Sigmoid colon (tissue), 7 donors: Measurements from ENCODE around the gene FBL. TPM values are rescaled to one million over a fixed set of nuclear protein-coding genes. Genes with fewer than 3 reads are reported as not detected.
"Not testable (repeated sequence)": the region's sequence is repeated elsewhere in the genome, so short reads cannot be mapped to it uniquely, and the experiment has no call there.

Experiments used
- DNase-seq: peaks from one replicate; pipeline ENCODE4 v3.0.0-alpha.2; 2019
- H3K27ac ChIP-seq, 4 donors: fragments of 200-600 bp; sonication (generic); one replicate each; pipeline ENCODE4 v1.5.1; 2016 to 2019; ENCODE audit warnings: mild to moderate bottlenecking in 1 of 4
- H3K27me3 ChIP-seq, 3 donors: fragments of 200-600 bp; sonication (generic); one replicate each; pipeline ENCODE4 v1.5.1; 2019; ENCODE audit warnings: mild to moderate bottlenecking in 1 of 3
- H3K36me3 ChIP-seq, 4 donors: fragments of 200-600 bp; sonication (generic); one replicate each; pipeline ENCODE4 v1.5.1; 2016 to 2019
- H3K4me1 ChIP-seq, 4 donors: fragments of 200-600 bp; sonication (generic); one replicate each; pipeline ENCODE4 v1.5.1; 2017 to 2019
- H3K4me3 ChIP-seq, 4 donors: fragments of 200-600 bp; sonication (generic); one replicate each; pipeline ENCODE4 v1.5.1; 2017 to 2019; ENCODE audit warnings: mild to moderate bottlenecking in 2 of 4, moderate library complexity in 1 of 4
- H3K9me3 ChIP-seq, 4 donors: fragments of 200-600 bp in 3 of 4; sonication (generic) in 3 of 4; one replicate each; pipeline versions ENCODE4 v1.5.1 to v1.6.1; 2013 to 2019
- EP300 ChIP-seq, 4 donors: sonication (generic); formaldehyde crosslinking; IDR thresholded peaks; one replicate each; pipeline ENCODE4 v1.6.1; 2017; ENCODE audit warnings: antibody characterized with exemption in 4 of 4
- POLR2A ChIP-seq, 2 donors: fragments of 450-650 bp; IDR thresholded peaks; one replicate each; pipeline ENCODE4 v1.6.1; 2016; ENCODE audit warnings: antibody characterized with exemption in 2 of 2, mild to moderate bottlenecking in 2 of 2, moderate library complexity in 2 of 2
- POLR2AphosphoS5 ChIP-seq, 4 donors: sonication (generic); formaldehyde crosslinking; IDR thresholded peaks; one replicate each; pipeline ENCODE4 v1.6.1; 2017; ENCODE audit warnings: antibody characterized with exemption in 4 of 4
- WGBS, 2 donors: extraction: QIAGEN DNeasy Blood & Tissue Kit; methylation state at CpG; one replicate each; pipeline ENCODE4 v1.1.7; 2013; 5-methylcytosine and 5-hydroxymethylcytosine counted together
- intact Hi-C: fragments of 100-400 bp; cut with DNase I; formaldehyde crosslinking; loops from one replicate; pipeline ENCODE4 v1.15.1; 2023
- polyA plus RNA-seq, 3 donors: library from polyadenylated mRNA; stranded (reverse); fragments of 200-250 nt; gene quantifications; one replicate each; pipeline ENCODE4 v1.2.3, GENCODE V29; 2013
- total RNA-seq, 4 donors: library from RNA; depleted of rRNA; stranded (reverse); fragments of >200 nt; gene quantifications; one replicate each; pipeline ENCODE4 v1.1.0, GENCODE V29; 2016
- TF ChIP-seq, protein P1 (sequence below), 4 experiments: fragments of 450-650 bp in 3 of 4; fragments of 200-600 bp in 1 of 4; IDR thresholded peaks; one replicate each; pipeline ENCODE4 v1.5.1; 2016 to 2019; ENCODE audit warnings: antibody characterized with exemption in 4 of 4, mild to moderate bottlenecking in 3 of 4, moderate library complexity in 2 of 4
- donor health status: healthy with polysubstance abuse.
- donor health status: Bipolar disorder and iron deficiency.
- donor health status: healthy.

The FBL gene
- total and polyA plus RNA-seq, 7 donors = 96.4 to 333 (median 121) TPM

DNA sequence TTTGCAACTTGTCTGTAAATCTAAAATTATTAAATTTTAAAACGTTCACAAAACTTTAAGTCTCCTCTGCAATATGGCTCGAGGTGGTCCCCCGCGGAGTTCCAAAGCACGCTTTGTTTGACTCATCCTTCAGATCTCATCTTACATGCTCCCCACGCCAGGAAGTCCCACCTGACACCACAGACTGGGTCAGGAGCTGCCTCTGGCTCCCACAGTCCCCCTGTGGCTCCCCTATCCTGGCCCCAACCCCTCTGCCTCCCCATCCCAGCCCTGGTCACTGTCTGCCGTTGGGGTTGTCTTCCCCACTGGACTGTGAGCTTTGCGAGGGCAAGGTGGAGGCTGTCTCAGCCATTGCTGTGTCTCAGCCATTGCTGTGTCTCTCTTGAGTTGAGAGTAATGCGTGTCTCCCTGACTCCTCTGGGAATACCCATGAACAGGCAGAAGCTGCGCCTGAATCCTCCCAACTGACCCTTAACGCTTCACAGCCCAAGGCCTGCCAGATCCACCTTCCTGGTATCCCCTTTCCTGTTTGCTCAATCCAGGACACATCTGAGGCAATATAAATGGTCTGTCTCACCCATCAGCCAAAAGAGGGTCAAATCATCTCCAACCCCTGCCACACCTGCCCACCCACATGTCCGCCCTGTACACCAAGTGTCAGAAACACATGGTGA, 28.2 kb downstream of the FBL start:
- Histone ChIP-seq H3K4me1 (no peaks in the 10 kb centered on the region), H3K27me3 (no peaks in the 10 kb centered on the region), H3K4me3 (no peak overlapping the region), H3K36me3 (peaks cover 0 to 19% (median 0%) of the 10 kb centered on the region in 4 donors), H3K9me3 (no peaks in the 10 kb centered on the region), H3K27ac (no peak overlapping the region)
- intact Hi-C loops = no loop called here
- 92 to 94% methylated on average over 12 of the region's 12 CpGs for WGBS, 2 donors
- DNase-seq = no peak
- no peak for TF ChIP-seq POLR2A (IDR thresholded peaks at IDR 0.05)
- no peak for TF ChIP-seq EP300 (IDR thresholded peaks at IDR 0.05)
- no peak for TF ChIP-seq POLR2AphosphoS5 (IDR thresholded peaks at IDR 0.05)
- TF ChIP-seq, protein P1, sequence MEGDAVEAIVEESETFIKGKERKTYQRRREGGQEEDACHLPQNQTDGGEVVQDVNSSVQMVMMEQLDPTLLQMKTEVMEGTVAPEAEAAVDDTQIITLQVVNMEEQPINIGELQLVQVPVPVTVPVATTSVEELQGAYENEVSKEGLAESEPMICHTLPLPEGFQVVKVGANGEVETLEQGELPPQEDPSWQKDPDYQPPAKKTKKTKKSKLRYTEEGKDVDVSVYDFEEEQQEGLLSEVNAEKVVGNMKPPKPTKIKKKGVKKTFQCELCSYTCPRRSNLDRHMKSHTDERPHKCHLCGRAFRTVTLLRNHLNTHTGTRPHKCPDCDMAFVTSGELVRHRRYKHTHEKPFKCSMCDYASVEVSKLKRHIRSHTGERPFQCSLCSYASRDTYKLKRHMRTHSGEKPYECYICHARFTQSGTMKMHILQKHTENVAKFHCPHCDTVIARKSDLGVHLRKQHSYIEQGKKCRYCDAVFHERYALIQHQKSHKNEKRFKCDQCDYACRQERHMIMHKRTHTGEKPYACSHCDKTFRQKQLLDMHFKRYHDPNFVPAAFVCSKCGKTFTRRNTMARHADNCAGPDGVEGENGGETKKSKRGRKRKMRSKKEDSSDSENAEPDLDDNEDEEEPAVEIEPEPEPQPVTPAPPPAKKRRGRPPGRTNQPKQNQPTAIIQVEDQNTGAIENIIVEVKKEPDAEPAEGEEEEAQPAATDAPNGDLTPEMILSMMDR (IDR thresholded peaks at IDR 0.05) = no peak

DNA sequence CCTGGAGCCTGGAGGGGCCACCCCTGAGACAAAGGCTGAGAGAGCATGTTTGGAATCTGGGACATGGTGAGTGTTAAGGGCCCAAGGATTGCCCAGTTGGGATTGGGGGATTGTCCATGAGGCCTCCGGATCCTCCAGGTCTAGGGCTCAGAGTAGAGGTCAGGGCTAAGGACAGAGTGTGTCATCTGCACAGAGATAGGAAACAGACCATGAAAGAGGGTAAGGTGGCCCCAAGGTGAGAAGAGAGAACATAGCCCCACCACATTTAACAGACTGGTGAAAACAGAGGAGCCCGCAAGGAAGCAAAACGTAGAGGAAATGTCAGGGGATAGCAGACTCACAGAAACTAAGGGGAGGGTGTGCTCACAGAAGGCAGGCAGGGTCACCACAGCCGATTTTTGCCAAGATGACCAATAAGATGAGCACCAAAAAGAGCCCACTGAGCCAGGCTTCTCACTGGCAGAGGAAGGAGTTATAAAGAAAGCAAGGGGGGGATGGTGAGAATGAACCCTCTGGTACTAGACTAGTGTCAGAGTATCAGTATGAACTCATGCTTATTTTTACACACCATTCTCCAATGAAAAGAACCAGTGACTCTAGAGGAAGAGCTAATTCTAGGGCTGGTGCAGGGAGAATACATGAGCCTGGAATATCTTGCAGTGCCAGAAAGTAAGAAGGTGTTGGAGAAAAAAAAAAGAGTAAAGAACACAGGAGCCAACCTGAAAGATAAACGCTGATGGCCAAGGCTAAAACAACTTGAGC, 29.7 kb downstream of the FBL start:
- Histone ChIP-seq H3K36me3 (peaks cover 0 to 19% (median 0%) of the 10 kb centered on the region in 4 donors), H3K27me3 (no peaks in the 10 kb centered on the region), H3K27ac (no peak overlapping the region), H3K4me1 (no peaks in the 10 kb centered on the region), H3K4me3 (no peak overlapping the region), H3K9me3 (no peaks in the 10 kb centered on the region)
- WGBS, 2 donors = 85 to 90% methylated on average over 5 of the region's 5 CpGs
- intact Hi-C loops = no loop called here
- no peak for TF ChIP-seq EP300 (IDR thresholded peaks at IDR 0.05)
- no peak for TF ChIP-seq POLR2AphosphoS5 (IDR thresholded peaks at IDR 0.05)
- no peak for TF ChIP-seq POLR2A (IDR thresholded peaks at IDR 0.05)
- TF ChIP-seq, protein P1 (IDR thresholded peaks at IDR 0.05) = no peak
- no peak for DNase-seq

DNA sequence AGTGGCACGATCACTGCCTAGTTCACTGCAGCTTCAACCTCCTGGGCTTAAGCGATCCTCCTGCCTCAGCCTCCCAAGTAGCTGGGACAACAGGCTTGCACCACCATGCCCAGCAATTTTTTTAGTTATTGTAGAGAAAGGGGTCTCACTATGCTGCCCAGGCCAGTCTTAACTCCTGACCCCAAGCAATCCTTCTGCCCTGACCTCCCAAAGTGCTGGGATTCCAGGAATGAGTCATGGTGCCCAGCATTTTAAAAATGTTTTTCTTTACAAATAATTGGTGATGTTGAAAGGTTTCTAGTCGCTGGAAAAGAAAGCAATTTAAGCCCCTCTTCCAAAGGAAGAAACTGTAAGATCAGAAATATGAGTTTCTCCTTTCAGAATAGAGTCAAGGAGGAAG, 31.6 kb downstream of the FBL start:
- no peak overlapping the region for H3K27ac ChIP-seq
- intact Hi-C loops = no loop called here
- no peak overlapping the region for H3K4me3 ChIP-seq
- WGBS, 2 donors = 88 to 92% methylated on average over 3 of the region's 3 CpGs
- no peak for DNase-seq
- no peaks in the 10 kb centered on the region for H3K4me1 ChIP-seq
- H3K27me3 ChIP-seq = no peaks in the 10 kb centered on the region
- no peaks in the 10 kb centered on the region for H3K9me3 ChIP-seq
- TF ChIP-seq POLR2A (IDR thresholded peaks at IDR 0.05) = no peak
- no peak for TF ChIP-seq POLR2AphosphoS5 (IDR thresholded peaks at IDR 0.05)
- TF ChIP-seq, protein P1 (IDR thresholded peaks at IDR 0.05) = no peak
- no peak for TF ChIP-seq EP300 (IDR thresholded peaks at IDR 0.05)
- H3K36me3 ChIP-seq = peaks cover 0 to 19% (median 0%) of the 10 kb centered on the region in 4 donors

DNA sequence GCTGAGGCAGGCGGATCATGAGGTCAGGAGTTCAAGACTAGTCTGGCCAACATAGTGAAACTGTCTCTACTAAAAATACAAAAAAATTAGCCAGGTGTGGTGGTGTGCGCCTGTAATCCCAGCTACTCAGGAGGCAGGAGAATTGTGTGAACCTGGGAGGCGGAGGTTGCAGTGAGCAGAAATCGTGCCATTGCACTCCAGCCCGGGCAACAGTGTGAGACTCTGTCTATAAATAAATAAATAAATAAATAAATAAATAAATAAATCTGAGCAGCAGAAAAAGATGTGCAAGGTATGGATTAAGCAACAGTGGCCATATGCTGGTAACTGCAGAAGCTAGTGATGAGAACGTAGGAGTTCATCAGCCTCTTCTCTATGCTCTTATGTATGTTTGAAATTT, 32.1 kb downstream of the FBL start:
- H3K27ac ChIP-seq, DNase-seq, H3K27me3 ChIP-seq, intact Hi-C loops, H3K4me3 ChIP-seq, H3K9me3 ChIP-seq, H3K4me1 ChIP-seq: not testable (repeated sequence)
- H3K36me3 ChIP-seq = peaks cover 0 to 19% (median 0%) of the 10 kb centered on the region in 4 donors
- WGBS, 2 donors = 95% methylated on average over 6 of the region's 6 CpGs

DNA sequence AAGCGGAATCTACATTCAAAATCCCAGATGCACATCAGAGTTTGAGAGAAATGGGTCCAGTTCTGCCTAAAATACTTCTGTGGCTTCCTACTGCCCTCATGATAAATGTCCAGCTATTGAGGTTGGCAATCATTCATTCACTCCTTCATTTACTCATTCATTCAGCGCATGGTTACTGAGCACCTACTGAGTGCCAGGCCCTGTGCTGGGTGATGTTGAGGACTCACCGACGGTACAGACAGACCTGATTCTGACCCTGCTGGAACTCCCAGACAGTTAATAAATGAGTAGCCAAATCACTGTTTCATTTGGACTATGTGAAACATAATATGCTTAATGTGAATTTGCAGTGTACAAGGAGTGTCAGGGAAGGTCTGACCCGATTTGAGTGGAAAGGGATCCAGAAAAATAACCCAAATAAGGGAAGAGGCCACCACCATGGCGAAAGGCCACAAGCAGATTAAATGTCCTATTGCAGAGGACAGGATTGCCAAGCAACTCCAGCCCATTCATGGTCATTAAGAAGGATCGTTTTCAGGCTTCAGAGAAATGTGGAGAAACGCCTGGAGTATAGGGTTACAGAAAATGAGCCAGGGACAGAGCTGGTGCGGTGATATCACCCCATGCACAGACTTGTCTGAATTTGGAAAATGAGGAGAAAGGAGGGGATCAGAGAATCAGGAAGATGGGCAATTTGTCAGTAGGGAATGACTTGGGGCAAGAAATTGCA, 32.8 kb downstream of the FBL start:
- Histone ChIP-seq H3K9me3 (no peaks in the 10 kb centered on the region), H3K36me3 (peaks cover 0 to 19% (median 0%) of the 10 kb centered on the region in 4 donors), H3K4me3 (no peak overlapping the region), H3K27me3 (no peaks in the 10 kb centered on the region), H3K4me1 (no peaks in the 10 kb centered on the region), H3K27ac (no peak overlapping the region)
- TF ChIP-seq POLR2A (IDR thresholded peaks at IDR 0.05) (no peak), EP300 (IDR thresholded peaks at IDR 0.05) (no peak), POLR2AphosphoS5 (IDR thresholded peaks at IDR 0.05) (no peak)
- TF ChIP-seq, protein P1 (IDR thresholded peaks at IDR 0.05) = no peak
- intact Hi-C loops = no loop called here
- no peak for DNase-seq
- 82 to 87% methylated on average over 9 of the region's 9 CpGs for WGBS, 2 donors
